Measurements from ENCODE around the gene CACYBP.

CACYBP gene

GRCh38 chr1:174999936-175000696 lies at the start of gene CACYBP:
TSS of gene CACYBP (plus strand) at chr1:174999947. CDS start at chr1:175000181, 234 bp downstream.
- no peak for DNase-seq (ENCODE audit: low read depth)
- peak within 1 kb of the TSS; percentile 95 for H3K4me3 ChIP-seq (ENCODE audit: low read depth, low read length)

GRCh38 chr1:174953285-174954072 lies 46.3 kb upstream of the CACYBP start:
- H3K4me3 ChIP-seq (ENCODE audit: low read depth, low read length) = no peak overlapping the region
- no peak for DNase-seq (ENCODE audit: low read depth)

- no peak overlapping the region for H3K4me3 ChIP-seq (ENCODE audit: low read depth, low read length)
- no peak for DNase-seq (ENCODE audit: low read depth)
Measured at GRCh38 chr1:174954073-174954460, 45.7 kb upstream of the CACYBP start.

GRCh38 chr1:174954671-174955669 lies 44.8 kb upstream of the CACYBP start:
- no peak for DNase-seq (ENCODE audit: low read depth)
- H3K4me3 ChIP-seq (ENCODE audit: low read depth, low read length) = no peak overlapping the region

GRCh38 chr1:174956086-174956485 lies 43.7 kb upstream of the CACYBP start:
- no peak overlapping the region for H3K4me3 ChIP-seq (ENCODE audit: low read depth, low read length)
- DNase-seq (ENCODE audit: low read depth) = no peak

- no peak overlapping the region for H3K4me3 ChIP-seq (ENCODE audit: low read depth, low read length)
- no peak for DNase-seq (ENCODE audit: low read depth)
Measured at GRCh38 chr1:174956976-174957375, 42.8 kb upstream of the CACYBP start.

GRCh38 chr1:174957829-174958228 lies 41.9 kb upstream of the CACYBP start:
- no peak for DNase-seq (ENCODE audit: low read depth)
- H3K4me3 ChIP-seq (ENCODE audit: low read depth, low read length) = no peak overlapping the region

- no peak for DNase-seq (ENCODE audit: low read depth)
- H3K4me3 ChIP-seq (ENCODE audit: low read depth, low read length) = no peak overlapping the region
Measured at GRCh38 chr1:174958396-174958795, 41.4 kb upstream of the CACYBP start.

- DNase-seq (ENCODE audit: low read depth) = no peak
- no peak overlapping the region for H3K4me3 ChIP-seq (ENCODE audit: low read depth, low read length)
Measured at GRCh38 chr1:174960362-174960761, 39.4 kb upstream of the CACYBP start.

GRCh38 chr1:174963529-174964125 lies 36.1 kb upstream of the CACYBP start:
- DNase-seq (ENCODE audit: low read depth) = no peak
- H3K4me3 ChIP-seq (ENCODE audit: low read depth, low read length) = no peak overlapping the region

- no peak overlapping the region for H3K4me3 ChIP-seq (ENCODE audit: low read depth, low read length)
- no peak for DNase-seq (ENCODE audit: low read depth)
Measured at GRCh38 chr1:174964261-174964971, 35.3 kb upstream of the CACYBP start.

GRCh38 chr1:174964972-174965361 lies 34.8 kb upstream of the CACYBP start:
- no peak for DNase-seq (ENCODE audit: low read depth)
- H3K4me3 ChIP-seq (ENCODE audit: low read depth, low read length) = no peak overlapping the region

GRCh38 chr1:174965362-174966007 lies 34.3 kb upstream of the CACYBP start:
- no peak overlapping the region for H3K4me3 ChIP-seq (ENCODE audit: low read depth, low read length)
- DNase-seq (ENCODE audit: low read depth) = no peak

- no peak overlapping the region for H3K4me3 ChIP-seq (ENCODE audit: low read depth, low read length)
- DNase-seq (ENCODE audit: low read depth) = no peak
Measured at GRCh38 chr1:174966008-174966572, 33.7 kb upstream of the CACYBP start.

GRCh38 chr1:174967845-174968705 lies 31.7 kb upstream of the CACYBP start:
- H3K4me3 ChIP-seq (ENCODE audit: low read depth, low read length) = no peak overlapping the region
- DNase-seq (ENCODE audit: low read depth) = no peak

GRCh38 chr1:174968750-174969244 lies 30.9 kb upstream of the CACYBP start:
- H3K4me3 ChIP-seq (ENCODE audit: low read depth, low read length) = no peak overlapping the region
- peak; percentile 47 for DNase-seq (ENCODE audit: low read depth)

GRCh38 chr1:174969977-174970376 lies 29.8 kb upstream of the CACYBP start:
- no peak overlapping the region for H3K4me3 ChIP-seq (ENCODE audit: low read depth, low read length)
- no peak for DNase-seq (ENCODE audit: low read depth)
